GM12864 (cell line): ENCODE results near the gene JARID2.

Experiments
- DNase-seq: peaks from one replicate; pipeline ENCODE4 v3.0.0-alpha.2; 2011; ENCODE audit warnings: low read depth
- H3K4me3 ChIP-seq: 2 replicates; pipeline ENCODE4 v1.5.1; 2011; ENCODE audit warnings: mild to moderate bottlenecking, low read depth, low read length, control low read depth
- TF ChIP-seq, protein P1 (sequence below): IDR thresholded peaks from 2 replicates; pipeline ENCODE4 v1.5.1; 2011; ENCODE audit warnings: low read depth, mild to moderate bottlenecking, moderate library complexity, low read length, control low read depth, inconsistent platforms; ENCODE audit errors: missing control alignments

JARID2 gene

DNA sequence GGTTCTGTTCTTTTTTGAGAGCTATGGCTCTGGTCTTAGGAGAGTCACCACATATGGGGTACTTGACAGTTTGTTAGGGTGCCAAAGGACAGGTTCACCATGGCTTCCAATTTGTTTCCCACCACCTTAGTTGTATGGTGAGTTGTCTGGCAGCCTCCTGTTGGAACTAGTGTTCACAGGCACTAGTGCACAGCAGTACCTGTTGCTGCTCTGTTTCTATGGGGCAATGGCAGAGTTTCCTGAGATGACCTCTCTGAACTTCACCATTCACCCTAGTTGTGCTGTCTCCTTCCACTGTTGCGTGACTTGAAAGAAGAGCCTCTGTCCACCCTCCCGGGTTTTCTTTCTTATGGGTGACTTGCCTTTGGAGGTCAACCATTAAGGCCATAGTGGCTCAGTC lies 129.1 kb downstream of the JARID2 start:
- no peak for DNase-seq
- H3K4me3 ChIP-seq, result no peak overlapping the region
- TF ChIP-seq, protein P1, sequence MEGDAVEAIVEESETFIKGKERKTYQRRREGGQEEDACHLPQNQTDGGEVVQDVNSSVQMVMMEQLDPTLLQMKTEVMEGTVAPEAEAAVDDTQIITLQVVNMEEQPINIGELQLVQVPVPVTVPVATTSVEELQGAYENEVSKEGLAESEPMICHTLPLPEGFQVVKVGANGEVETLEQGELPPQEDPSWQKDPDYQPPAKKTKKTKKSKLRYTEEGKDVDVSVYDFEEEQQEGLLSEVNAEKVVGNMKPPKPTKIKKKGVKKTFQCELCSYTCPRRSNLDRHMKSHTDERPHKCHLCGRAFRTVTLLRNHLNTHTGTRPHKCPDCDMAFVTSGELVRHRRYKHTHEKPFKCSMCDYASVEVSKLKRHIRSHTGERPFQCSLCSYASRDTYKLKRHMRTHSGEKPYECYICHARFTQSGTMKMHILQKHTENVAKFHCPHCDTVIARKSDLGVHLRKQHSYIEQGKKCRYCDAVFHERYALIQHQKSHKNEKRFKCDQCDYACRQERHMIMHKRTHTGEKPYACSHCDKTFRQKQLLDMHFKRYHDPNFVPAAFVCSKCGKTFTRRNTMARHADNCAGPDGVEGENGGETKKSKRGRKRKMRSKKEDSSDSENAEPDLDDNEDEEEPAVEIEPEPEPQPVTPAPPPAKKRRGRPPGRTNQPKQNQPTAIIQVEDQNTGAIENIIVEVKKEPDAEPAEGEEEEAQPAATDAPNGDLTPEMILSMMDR, result no peak

DNA sequence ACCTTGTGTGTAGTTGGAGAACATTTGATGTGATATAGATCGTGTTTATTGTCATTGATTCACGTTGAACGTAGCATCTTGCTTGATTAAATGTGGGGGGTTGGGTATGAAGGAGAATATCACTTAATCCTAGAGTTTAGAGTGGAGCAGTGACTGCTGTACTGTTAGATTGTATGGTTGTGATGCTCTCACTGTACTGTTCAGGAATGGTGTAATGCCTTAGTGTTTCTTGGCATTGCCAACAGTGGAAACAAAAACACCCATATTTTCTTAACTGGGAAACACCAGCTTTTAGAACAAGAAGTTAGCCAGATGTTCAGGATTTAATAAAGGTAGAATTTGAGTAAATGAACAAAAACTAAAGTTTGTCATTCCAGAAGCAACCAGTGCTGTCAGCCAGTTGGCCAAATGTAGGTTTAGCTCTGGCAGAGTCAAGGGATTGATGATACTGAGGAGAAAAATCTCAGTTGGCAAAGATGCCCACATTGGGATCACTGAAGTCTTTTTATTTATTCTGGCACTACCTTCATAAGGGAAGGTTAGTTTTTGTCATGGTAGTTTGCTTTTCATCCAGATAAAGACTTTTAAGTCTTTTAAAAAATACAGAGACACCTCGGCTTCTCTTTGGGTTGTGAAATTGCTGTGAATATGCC lies 129.9 kb downstream of the JARID2 start:
- DNase-seq, result no peak
- TF ChIP-seq, protein P1, result no peak
- H3K4me3 ChIP-seq, result no peak overlapping the region

DNA sequence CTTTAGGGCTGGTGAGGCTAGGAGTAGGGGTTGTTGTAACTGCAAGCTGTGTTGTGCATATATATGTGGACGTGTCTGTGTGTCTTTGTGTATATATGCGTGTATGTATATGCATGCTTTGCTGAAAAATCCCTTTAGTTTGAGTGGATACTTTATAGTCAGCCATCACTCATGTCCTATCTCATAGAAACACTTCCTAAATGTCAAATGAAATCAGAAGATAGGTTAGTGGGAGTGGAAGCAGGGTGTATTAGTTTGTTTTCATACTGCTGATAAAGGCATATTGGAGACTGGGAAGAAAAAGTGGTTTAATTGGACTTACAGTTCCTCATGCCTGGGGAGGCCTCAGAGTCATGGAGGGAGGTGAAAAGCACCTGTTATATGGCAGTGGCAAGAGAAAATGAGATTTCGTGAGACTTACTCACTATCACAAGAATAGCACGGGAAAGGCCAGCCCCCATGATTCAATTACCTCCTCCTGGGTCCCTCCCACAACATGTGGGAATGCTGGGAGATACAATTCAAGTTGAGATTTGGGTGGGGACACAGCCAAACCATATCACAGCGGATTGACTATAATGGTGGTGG lies 131.1 kb downstream of the JARID2 start:
- TF ChIP-seq, protein P1, result no peak
- no peak overlapping the region for H3K4me3 ChIP-seq
- DNase-seq, result no peak

DNA sequence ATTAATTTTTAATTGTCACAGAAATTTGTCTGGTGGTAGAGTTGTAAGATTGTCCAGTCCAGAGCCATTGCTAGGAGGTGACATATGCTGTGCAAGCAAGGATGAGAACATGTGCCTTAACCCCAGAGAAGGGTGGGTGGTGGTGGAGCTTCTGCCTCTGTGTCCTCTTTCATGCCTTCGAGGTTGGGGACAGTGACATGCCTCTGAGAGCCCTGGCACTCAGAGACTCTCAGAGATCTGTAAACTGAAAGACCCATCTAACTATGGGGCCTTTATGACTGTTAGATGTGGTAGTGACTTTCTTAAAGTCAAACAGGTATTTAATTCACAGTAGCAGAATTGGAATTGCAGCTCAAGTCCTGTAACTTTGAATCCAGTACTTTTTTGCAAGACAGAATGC lies 132.4 kb downstream of the JARID2 start:
- DNase-seq, result no peak
- TF ChIP-seq, protein P1, result no peak
- no peak overlapping the region for H3K4me3 ChIP-seq

DNA sequence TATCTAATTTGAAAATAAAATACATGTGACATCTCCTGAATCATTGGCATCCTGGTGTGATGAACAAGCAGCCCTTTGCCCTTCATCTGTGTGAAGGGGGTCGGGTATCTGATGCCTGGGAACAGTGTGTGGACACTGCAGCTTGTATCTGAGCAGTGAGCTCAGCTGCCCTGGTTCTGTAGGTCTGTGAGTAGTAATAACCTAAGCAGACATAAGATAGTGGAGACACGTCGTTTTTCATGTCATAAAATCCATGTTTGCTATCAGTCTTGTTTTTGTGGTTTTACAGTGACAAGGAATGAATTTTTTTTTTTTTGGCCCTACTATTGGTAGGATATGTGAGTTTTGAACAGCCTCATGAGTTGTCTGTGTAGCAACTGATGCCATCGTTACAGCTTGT lies 133.0 kb downstream of the JARID2 start:
- TF ChIP-seq, protein P1, result no peak
- no peak for DNase-seq
- H3K4me3 ChIP-seq, result no peak overlapping the region

DNA sequence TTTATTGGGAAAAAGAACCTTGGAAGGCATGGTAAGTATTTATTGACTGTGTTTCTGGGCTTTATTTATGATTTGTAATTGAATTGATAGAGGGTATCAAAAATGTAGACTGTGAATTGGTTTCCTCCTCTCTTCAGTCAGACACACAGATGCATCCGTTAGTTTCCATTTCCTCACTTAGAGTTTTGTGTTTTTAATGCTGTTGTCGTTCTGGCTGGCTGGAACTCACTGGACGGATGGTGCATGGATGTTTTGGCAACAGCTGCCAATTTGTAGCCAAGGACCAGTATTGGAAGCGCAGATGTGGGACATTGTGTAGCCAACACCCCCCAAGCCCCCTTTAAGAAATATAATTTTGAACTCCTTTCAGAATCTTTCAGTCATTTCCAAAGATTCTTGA lies 134.5 kb downstream of the JARID2 start:
- TF ChIP-seq, protein P1, result no peak
- no peak for DNase-seq
- H3K4me3 ChIP-seq, result no peak overlapping the region

DNA sequence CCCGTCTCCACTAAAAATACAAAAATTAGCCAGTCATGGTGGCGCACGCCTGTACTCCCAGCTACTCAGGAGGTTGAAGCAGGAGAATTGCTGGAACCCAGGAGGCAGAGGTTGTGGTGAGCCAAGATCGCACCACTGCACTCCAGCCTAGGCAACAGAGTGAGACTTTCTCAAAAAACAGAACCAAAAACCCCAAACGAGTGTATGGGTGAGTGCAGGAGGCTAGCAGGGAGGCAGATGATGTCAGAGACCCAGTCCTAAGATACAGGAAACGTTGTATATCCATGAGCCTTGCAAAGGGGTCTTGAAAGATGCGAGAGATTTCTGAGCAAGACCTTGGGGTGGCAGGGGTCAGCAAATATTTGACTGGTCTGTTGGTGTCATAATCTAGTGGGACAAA lies 136.2 kb downstream of the JARID2 start:
- DNase-seq, result no peak
- TF ChIP-seq, protein P1, result no peak
- no peak overlapping the region for H3K4me3 ChIP-seq
